ENCODE measurements around the gene HPS5. TPM values are rescaled to one million over a fixed set of nuclear protein-coding genes. Genes with fewer than 3 reads are reported as not detected.

Gene HPS5
- total RNA-seq, 1 experiment from 2014 or later: 18.9 TPM

GRCh38 chr11:18236664-18237356 lies 85.1 kb downstream of the HPS5 start, which contains the start of gene SAA4:
SAA4 (minus strand) TSS chr11:18236802; CDS start chr11:18235926, 876 bp downstream.
- H3K36me3 ChIP-seq (ENCODE audit: insufficient read depth, low read length, poor library complexity, severe bottlenecking): no peaks in the 10 kb centered on the region
- DNase-seq (ENCODE audit: low spot score): no peak
- H3K9me3 ChIP-seq (ENCODE audit: low read depth, low read length, poor library complexity, severe bottlenecking): no peaks in the 10 kb centered on the region
- TF ChIP-seq EZH2 (IDR thresholded peaks at IDR 0.05; ENCODE audit: borderline replicate concordance, low read depth, low read length, poor library complexity, severe bottlenecking): no peak
- no peak for TF ChIP-seq CTCF (conservative IDR thresholded peaks at IDR 0.05; ENCODE audit: low read depth, low read length)
- H3K27me3 ChIP-seq (replicated peaks; ENCODE audit: insufficient read depth, low read depth, low read length, poor library complexity): peaks cover 27% of the 10 kb centered on the region
- ChIA-PET CTCF (no interaction called here), POLR2A (ENCODE audit: low non-redundant PET) (no interaction called here)
- no peak within 1 kb of the TSS for H3K27ac ChIP-seq (ENCODE audit: low read depth, low read length, poor library complexity, severe bottlenecking)
- intact Hi-C loops (cut with micrococcal nuclease; ENCODE audit: unreplicated experiment): no loop called here
- no peak within 1 kb of the TSS for H3K4me3 ChIP-seq (ENCODE audit: low read depth, low read length, poor library complexity, severe bottlenecking)
- no TSS peak for BruUV-seq (replicated peaks)
- no peaks in the 10 kb centered on the region for H3K4me1 ChIP-seq (ENCODE audit: insufficient read depth, low read length, poor library complexity, severe bottlenecking)

- Histone ChIP-seq H3K27ac (ENCODE audit: low read depth, low read length, poor library complexity, severe bottlenecking) (no peak overlapping the region), H3K9me3 (ENCODE audit: low read depth, low read length, poor library complexity, severe bottlenecking) (no peaks in the 10 kb centered on the region), H3K36me3 (ENCODE audit: insufficient read depth, low read length, poor library complexity, severe bottlenecking) (no peaks in the 10 kb centered on the region), H3K4me3 (ENCODE audit: low read depth, low read length, poor library complexity, severe bottlenecking) (no peak overlapping the region), H3K27me3 (replicated peaks; ENCODE audit: insufficient read depth, low read depth, low read length, poor library complexity) (peaks cover 27% of the 10 kb centered on the region), H3K4me1 (ENCODE audit: insufficient read depth, low read length, poor library complexity, severe bottlenecking) (no peaks in the 10 kb centered on the region)
- intact Hi-C loops (cut with micrococcal nuclease; ENCODE audit: unreplicated experiment): no loop called here
- POLR2A ChIA-PET (ENCODE audit: low non-redundant PET): no interaction called here
- CTCF ChIA-PET: no interaction called here
- DNase-seq (ENCODE audit: low spot score): no peak
- TF ChIP-seq CTCF (conservative IDR thresholded peaks at IDR 0.05; ENCODE audit: low read depth, low read length): no peak
- TF ChIP-seq EZH2 (IDR thresholded peaks at IDR 0.05; ENCODE audit: borderline replicate concordance, low read depth, low read length, poor library complexity, severe bottlenecking): no peak
- no TSS peak for BruUV-seq (replicated peaks)
Measured at GRCh38 chr11:18235394-18236334, 86.3 kb downstream of the HPS5 start.

GRCh38 chr11:18233912-18234311 lies 88.0 kb downstream of the HPS5 start:
- intact Hi-C loops (cut with micrococcal nuclease; ENCODE audit: unreplicated experiment): no loop called here
- Histone ChIP-seq H3K9me3 (ENCODE audit: low read depth, low read length, poor library complexity, severe bottlenecking) (no peaks in the 10 kb centered on the region), H3K27me3 (replicated peaks; ENCODE audit: insufficient read depth, low read depth, low read length, poor library complexity) (peaks cover 19% of the 10 kb centered on the region), H3K4me1 (ENCODE audit: insufficient read depth, low read length, poor library complexity, severe bottlenecking) (no peaks in the 10 kb centered on the region), H3K4me3 (ENCODE audit: low read depth, low read length, poor library complexity, severe bottlenecking) (no peak overlapping the region), H3K36me3 (ENCODE audit: insufficient read depth, low read length, poor library complexity, severe bottlenecking) (no peaks in the 10 kb centered on the region), H3K27ac (ENCODE audit: low read depth, low read length, poor library complexity, severe bottlenecking) (no peak overlapping the region)
- no peak for DNase-seq (ENCODE audit: low spot score)
- CTCF ChIA-PET: interaction anchor here (0.6 kb wide), 1 partner anchor 119 kb away, joined by 3 read pairs; no protein-coding TSS in a partner anchor
- POLR2A ChIA-PET (ENCODE audit: low non-redundant PET): no interaction called here
- no TSS peak for BruUV-seq (replicated peaks)
- TF ChIP-seq CTCF (conservative IDR thresholded peaks at IDR 0.05; ENCODE audit: low read depth, low read length): no peak
- no peak for TF ChIP-seq EZH2 (IDR thresholded peaks at IDR 0.05; ENCODE audit: borderline replicate concordance, low read depth, low read length, poor library complexity, severe bottlenecking)
